ENCODE results near the gene COG8.
A peak's percentile ranks its signal among the peaks of the same experiment; 100 is the strongest.

The COG8 gene

DNA sequence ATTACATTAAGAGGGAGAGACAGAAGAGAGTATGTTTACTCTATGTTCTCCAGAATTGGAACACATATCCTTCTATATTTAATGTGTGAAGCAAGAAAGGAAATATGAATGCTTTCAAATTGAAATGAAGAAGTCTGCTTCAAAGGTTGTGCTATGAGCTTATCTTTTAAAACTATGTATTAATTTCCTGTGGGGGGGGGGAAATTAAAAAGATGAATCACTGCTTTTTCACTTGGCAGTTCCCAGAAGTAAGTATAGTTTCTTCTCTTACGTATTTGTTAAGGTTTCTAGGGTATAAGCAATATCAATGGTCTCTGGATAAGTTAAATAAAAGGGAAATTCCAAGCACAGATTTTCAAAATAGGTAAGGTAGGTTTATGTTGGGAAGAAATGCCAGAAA, 39.4 kb upstream of the COG8 start:
- no peaks in the 10 kb centered on the region for H3K27me3 ChIP-seq
- no peaks in the 10 kb centered on the region for H3K4me1 ChIP-seq (ENCODE audit: control insufficient read depth in 1 of 2, insufficient read depth in 1 of 2, low read depth in 1 of 2, low read length in 1 of 2)
- H3K27ac ChIP-seq: no peak overlapping the region
- H3K4me3 ChIP-seq (ENCODE audit: low read depth in 1 of 2, low read length in 1 of 2): no peak overlapping the region
- TF ChIP-seq, protein P1, sequence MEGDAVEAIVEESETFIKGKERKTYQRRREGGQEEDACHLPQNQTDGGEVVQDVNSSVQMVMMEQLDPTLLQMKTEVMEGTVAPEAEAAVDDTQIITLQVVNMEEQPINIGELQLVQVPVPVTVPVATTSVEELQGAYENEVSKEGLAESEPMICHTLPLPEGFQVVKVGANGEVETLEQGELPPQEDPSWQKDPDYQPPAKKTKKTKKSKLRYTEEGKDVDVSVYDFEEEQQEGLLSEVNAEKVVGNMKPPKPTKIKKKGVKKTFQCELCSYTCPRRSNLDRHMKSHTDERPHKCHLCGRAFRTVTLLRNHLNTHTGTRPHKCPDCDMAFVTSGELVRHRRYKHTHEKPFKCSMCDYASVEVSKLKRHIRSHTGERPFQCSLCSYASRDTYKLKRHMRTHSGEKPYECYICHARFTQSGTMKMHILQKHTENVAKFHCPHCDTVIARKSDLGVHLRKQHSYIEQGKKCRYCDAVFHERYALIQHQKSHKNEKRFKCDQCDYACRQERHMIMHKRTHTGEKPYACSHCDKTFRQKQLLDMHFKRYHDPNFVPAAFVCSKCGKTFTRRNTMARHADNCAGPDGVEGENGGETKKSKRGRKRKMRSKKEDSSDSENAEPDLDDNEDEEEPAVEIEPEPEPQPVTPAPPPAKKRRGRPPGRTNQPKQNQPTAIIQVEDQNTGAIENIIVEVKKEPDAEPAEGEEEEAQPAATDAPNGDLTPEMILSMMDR (IDR thresholded peaks at IDR 0.05): no peak
- H3K36me3 ChIP-seq: peaks cover 61% of the 10 kb centered on the region
- no peaks in the 10 kb centered on the region for H3K9me3 ChIP-seq

DNA sequence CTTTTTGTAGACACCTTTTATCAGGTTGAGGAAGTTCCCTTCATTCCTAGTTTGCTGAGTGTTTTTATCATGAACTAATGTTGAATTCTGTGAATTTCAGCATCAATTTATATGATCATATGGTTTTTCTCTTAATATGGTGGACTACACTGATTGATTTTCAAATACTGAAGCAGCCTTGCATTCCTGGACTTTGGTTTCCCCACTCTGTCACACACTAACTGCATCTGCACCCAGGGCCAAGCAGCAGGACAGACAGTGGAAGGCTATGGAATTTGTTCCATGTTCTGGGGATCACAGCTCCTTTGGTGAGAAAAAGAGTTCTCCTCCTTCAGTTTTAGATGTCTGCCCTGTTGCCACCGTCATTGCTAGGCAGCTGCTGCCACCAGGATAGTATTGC, 38.7 kb upstream of the COG8 start:
- no peaks in the 10 kb centered on the region for H3K27me3 ChIP-seq
- H3K36me3 ChIP-seq: peaks cover 54% of the 10 kb centered on the region
- TF ChIP-seq, protein P1 (IDR thresholded peaks at IDR 0.05): no peak
- no peaks in the 10 kb centered on the region for H3K9me3 ChIP-seq
- no peak overlapping the region for H3K27ac ChIP-seq
- no peak overlapping the region for H3K4me3 ChIP-seq (ENCODE audit: low read depth in 1 of 2, low read length in 1 of 2)
- no peaks in the 10 kb centered on the region for H3K4me1 ChIP-seq (ENCODE audit: control insufficient read depth in 1 of 2, insufficient read depth in 1 of 2, low read depth in 1 of 2, low read length in 1 of 2)

DNA sequence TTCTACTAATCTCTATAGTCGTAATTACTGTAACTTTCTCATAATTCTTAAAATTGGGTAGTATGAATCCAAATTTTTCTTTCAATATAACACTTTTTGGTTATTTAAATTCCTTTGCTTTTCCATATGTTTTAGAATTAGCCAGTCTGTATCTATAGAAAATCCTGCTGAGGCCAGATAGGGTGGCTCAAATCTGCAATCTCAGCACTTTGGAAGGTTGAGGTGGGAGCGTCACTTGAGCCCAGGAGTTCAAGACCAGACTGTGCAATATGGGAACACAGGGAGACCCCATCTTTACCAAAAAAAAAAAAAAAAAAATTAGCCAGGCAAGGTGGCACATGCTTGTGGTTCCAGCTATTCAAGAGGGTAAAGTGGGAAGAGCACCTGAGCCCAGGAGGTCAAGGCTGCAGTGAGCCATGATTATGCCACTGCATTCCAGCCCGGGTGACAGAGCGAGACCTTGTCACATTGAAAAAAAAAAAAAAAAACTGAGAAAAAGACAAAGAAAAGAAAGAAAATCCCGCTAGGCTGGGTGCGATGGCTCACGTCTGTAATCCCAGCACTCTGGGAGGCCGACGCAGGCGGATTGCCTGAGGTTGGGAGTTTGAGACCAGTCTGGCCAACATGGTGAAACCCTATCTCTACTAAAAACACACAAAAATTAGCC, 37.2 kb upstream of the COG8 start:
- peaks cover 49% of the 10 kb centered on the region for H3K36me3 ChIP-seq
- TF ChIP-seq, protein P1 (IDR thresholded peaks at IDR 0.05): no peak
- H3K27ac ChIP-seq: no peak overlapping the region
- no peaks in the 10 kb centered on the region for H3K9me3 ChIP-seq
- H3K4me1 ChIP-seq (ENCODE audit: control insufficient read depth in 1 of 2, insufficient read depth in 1 of 2, low read depth in 1 of 2, low read length in 1 of 2): peaks cover 6% of the 10 kb centered on the region in 2 experiments
- H3K4me3 ChIP-seq (ENCODE audit: low read depth in 1 of 2, low read length in 1 of 2): no peak overlapping the region
- H3K27me3 ChIP-seq: no peaks in the 10 kb centered on the region

DNA sequence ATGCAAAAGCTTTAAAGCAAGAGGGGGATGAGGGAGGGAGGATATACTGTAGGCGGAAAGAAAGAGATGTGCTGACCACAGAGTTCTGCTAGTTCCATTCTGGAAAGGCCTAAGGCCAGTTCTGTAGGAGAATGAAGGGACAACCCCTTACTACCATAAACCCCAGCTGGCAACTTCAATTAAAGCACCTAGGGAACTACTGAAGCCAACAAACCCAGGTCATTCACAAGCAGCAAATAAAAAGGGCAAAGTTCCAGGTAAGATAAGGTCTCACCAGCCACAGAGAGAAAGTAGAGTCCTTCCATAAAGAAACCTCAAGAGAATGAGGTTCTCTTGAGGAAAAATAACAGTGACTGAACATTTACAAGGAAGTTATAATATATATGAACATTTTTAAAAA, 33.7 kb upstream of the COG8 start:
- Histone ChIP-seq H3K27ac (no peak overlapping the region), H3K27me3 (no peaks in the 10 kb centered on the region), H3K9me3 (no peaks in the 10 kb centered on the region), H3K36me3 (peaks cover 46% of the 10 kb centered on the region), H3K4me1 (ENCODE audit: control insufficient read depth in 1 of 2, insufficient read depth in 1 of 2, low read depth in 1 of 2, low read length in 1 of 2) (peaks cover 13% of the 10 kb centered on the region in 2 experiments), H3K4me3 (ENCODE audit: low read depth in 1 of 2, low read length in 1 of 2) (no peak overlapping the region)
- TF ChIP-seq, protein P1 (IDR thresholded peaks at IDR 0.05): no peak

DNA sequence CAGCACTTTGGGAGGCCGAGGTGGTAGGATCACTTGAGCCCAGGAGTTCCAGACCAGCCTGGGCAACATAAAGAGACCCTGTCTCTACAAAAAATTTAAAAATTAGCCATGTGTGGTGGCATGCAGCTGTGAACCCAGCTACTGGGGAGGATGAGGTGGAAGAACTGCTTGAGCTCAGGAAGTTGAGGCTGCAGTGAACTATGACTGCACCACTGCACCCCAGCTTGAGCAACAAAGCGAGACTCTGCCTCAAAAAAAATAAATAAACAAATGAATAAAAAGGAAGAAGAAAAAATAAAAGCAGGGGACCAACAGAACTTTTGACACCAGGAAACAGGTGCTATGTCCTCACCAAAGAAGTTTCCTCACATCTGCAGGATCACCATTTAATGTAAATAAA, 32.2 kb upstream of the COG8 start:
- peaks cover 13 to 16% of the 10 kb centered on the region in 2 experiments for H3K4me1 ChIP-seq (ENCODE audit: control insufficient read depth in 1 of 2, insufficient read depth in 1 of 2, low read depth in 1 of 2, low read length in 1 of 2)
- peak overlapping the region; percentile 49 for H3K27ac ChIP-seq
- peaks cover 53% of the 10 kb centered on the region for H3K36me3 ChIP-seq
- H3K27me3 ChIP-seq: no peaks in the 10 kb centered on the region
- H3K4me3 ChIP-seq (ENCODE audit: low read depth in 1 of 2, low read length in 1 of 2): no peak overlapping the region
- H3K9me3 ChIP-seq: no peaks in the 10 kb centered on the region
- TF ChIP-seq, protein P1 (IDR thresholded peaks at IDR 0.05): no peak
